Smooth muscle cell (in vitro differentiated cells): ENCODE results near the gene RRP1. TPM values are rescaled to one million over a fixed set of nuclear protein-coding genes. Genes with fewer than 3 reads are reported as not detected.

Experiments
- DNase-seq: peaks from one replicate; lab custom pipeline; 2025; ENCODE audit not compliant: unreplicated experiment; lab: John Stamatoyannopoulos, UW
- H2AFZ ChIP-seq: fragments of 200-600 bp; sonication (generic); 2 replicates; pipeline ENCODE4 v1.6.0; 2016; ENCODE audit warnings: antibody characterized with exemption, low read depth, mild to moderate bottlenecking
- H3F3A ChIP-seq: fragments of 200-600 bp; sonication (generic); 2 replicates; pipeline ENCODE4 v1.6.0; 2017; ENCODE audit warnings: antibody characterized with exemption, low read depth
- H3K27ac ChIP-seq: fragments of 200-600 bp; sonication (generic); 2 replicates; pipeline ENCODE4 v1.5.1; 2016; ENCODE audit warnings: low read depth, mild to moderate bottlenecking
- H3K27me3 ChIP-seq: fragments of 200-600 bp; sonication (generic); 2 replicates; pipeline ENCODE4 v1.6.1; 2016; ENCODE audit warnings: low read depth, mild to moderate bottlenecking
- H3K36me3 ChIP-seq: fragments of 200-600 bp; sonication (generic); 2 replicates; pipeline ENCODE4 v1.5.1; 2016; ENCODE audit warnings: low read depth
- H3K4me1 ChIP-seq: fragments of 200-600 bp; sonication (generic); 2 replicates; pipeline ENCODE4 v1.5.1; 2016; ENCODE audit warnings: low read depth
- H3K4me2 ChIP-seq: fragments of 200-600 bp; sonication (generic); 2 replicates; pipeline ENCODE4 v1.6.0; 2016; ENCODE audit warnings: mild to moderate bottlenecking
- H3K4me3 ChIP-seq: fragments of 200-600 bp; sonication (generic); 2 replicates; pipeline ENCODE4 v1.5.1; 2016; ENCODE audit warnings: mild to moderate bottlenecking
- H3K79me2 ChIP-seq: fragments of 200-600 bp; sonication (generic); 2 replicates; pipeline ENCODE4 v1.6.0; 2016; ENCODE audit warnings: low read depth, mild to moderate bottlenecking
- H3K9ac ChIP-seq: fragments of 200-600 bp; sonication (generic); 2 replicates; pipeline ENCODE4 v1.6.0; 2016; ENCODE audit warnings: low read depth
- H3K9me3 ChIP-seq: fragments of 200-600 bp; sonication (generic); replicated peaks from 2 replicates; pipeline ENCODE4 v1.5.1; 2016; ENCODE audit warnings: low read depth
- H4K20me1 ChIP-seq: fragments of 200-600 bp; sonication (generic); 2 replicates; pipeline ENCODE4 v1.6.0; 2016; ENCODE audit warnings: low read depth
- CTCF ChIP-seq: fragments of 200-600 bp; sonication (generic); IDR thresholded peaks from 2 replicates; pipeline ENCODE4 v1.5.1; 2017; ENCODE audit warnings: borderline replicate concordance, mild to moderate bottlenecking, antibody characterized with exemption; ENCODE audit not compliant: insufficient read depth, poor library complexity, severe bottlenecking
- WGBS: methylation state at CpG from one replicate; pipeline ENCODE4 v1.1.7; 2016; ENCODE audit warnings: low lambda C conversion rate; 5-methylcytosine and 5-hydroxymethylcytosine counted together
- polyA plus RNA-seq: library from polyadenylated mRNA; unstranded; fragments of >200 nt; fragmentation: Nextera tagmentation; extraction: Ambion mirVana; gene quantifications from 2 replicates; pipeline ENCODE4 v1.2.1, GENCODE V29; 2016
- total RNA-seq: library from RNA; depleted of rRNA; stranded (reverse); fragments of >200 nt; gene quantifications from 2 replicates; pipeline ENCODE4 v1.2.3, GENCODE V29; 2014

The RRP1 gene
- total and polyA plus RNA-seq, 2 experiments from 2014 or later, result 11.3 to 17.5 TPM

GRCh38 chr21:43741423-43742096 lies 47.8 kb upstream of the RRP1 start:
- WGBS, result 88% methylated on average over 17 of the region's 28 CpGs
- Histone ChIP-seq H3K27me3 (no peaks in the 10 kb centered on the region), H3K4me3 (no peak overlapping the region), H2AFZ (no peak overlapping the region), H3K36me3 (peaks cover 11% of the 10 kb centered on the region), H3K9ac (no peak overlapping the region), H3K9me3 (no peaks in the 10 kb centered on the region), H4K20me1 (peaks cover 79% of the 10 kb centered on the region), H3K27ac (no peak overlapping the region), H3K79me2 (peaks cover 11% of the 10 kb centered on the region), H3K4me2 (no peak overlapping the region), H3K4me1 (no peaks in the 10 kb centered on the region), H3F3A (no peaks in the 10 kb centered on the region)
- no peak for DNase-seq
- no peak for TF ChIP-seq CTCF

DNA sequence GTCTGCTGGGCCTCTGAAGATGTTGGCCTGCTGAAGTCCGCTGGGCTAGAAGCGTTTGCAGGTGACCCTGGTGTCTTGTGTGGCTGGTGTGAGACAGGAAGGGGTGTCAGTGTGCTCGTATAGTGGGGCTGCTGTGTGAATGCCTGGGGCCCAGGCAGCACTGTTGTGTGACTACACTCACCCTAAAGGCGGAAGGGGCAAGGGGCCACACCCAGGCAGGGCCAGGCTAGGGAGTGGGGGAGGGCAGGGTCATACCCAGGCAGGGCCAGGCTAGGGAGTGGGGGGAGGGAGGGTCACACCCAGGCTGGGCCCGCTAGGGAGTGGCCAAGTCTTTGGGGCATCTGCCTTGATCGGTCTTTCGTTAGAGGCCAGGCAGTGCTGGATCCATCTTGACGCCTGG lies 45.4 kb upstream of the RRP1 start:
- Histone ChIP-seq H3K4me3 (no peak overlapping the region), H3K9me3 (no peaks in the 10 kb centered on the region), H4K20me1 (peaks cover 62% of the 10 kb centered on the region), H3K4me2 (no peak overlapping the region), H3K27me3 (no peaks in the 10 kb centered on the region), H3F3A (no peaks in the 10 kb centered on the region), H3K27ac (no peak overlapping the region), H3K9ac (no peak overlapping the region), H3K36me3 (peaks cover 17% of the 10 kb centered on the region), H3K4me1 (no peaks in the 10 kb centered on the region), H3K79me2 (no peaks in the 10 kb centered on the region), H2AFZ (no peak overlapping the region)
- 95% methylated on average over 8 of the region's 8 CpGs for WGBS
- no peak for DNase-seq
- no peak for TF ChIP-seq CTCF

DNA sequence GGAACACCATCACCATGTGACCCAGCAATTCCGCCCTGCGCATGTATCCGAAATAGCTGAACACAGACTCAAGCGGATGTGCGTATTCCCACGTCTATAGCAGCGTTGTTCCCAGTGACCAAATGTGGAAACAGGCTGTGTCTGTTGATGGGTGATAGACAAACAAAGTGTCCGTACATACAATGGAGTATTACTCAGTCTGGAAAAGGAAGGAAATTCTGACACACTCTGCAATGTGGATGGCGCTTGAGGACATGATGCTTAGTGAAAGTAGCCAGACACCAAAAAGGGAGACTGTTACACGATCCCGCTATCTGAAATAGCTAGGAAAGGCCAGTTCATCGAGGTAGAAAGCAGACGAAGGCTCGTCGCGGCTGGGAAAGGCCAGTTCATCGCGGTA lies 44.7 kb upstream of the RRP1 start:
- H3K79me2 ChIP-seq, result no peaks in the 10 kb centered on the region
- TF ChIP-seq CTCF, result no peak
- no peaks in the 10 kb centered on the region for H3F3A ChIP-seq
- WGBS, result 98% methylated on average over 18 of the region's 18 CpGs
- H3K27me3 ChIP-seq, result no peaks in the 10 kb centered on the region
- no peaks in the 10 kb centered on the region for H3K9me3 ChIP-seq
- peaks cover 54% of the 10 kb centered on the region for H4K20me1 ChIP-seq
- H3K4me1 ChIP-seq, result no peaks in the 10 kb centered on the region
- H3K4me2 ChIP-seq, result no peak overlapping the region
- H3K36me3 ChIP-seq, result peaks cover 17% of the 10 kb centered on the region
- H3K9ac ChIP-seq, result no peak overlapping the region
- DNase-seq, result no peak
- H2AFZ ChIP-seq, result no peak overlapping the region
- no peak overlapping the region for H3K4me3 ChIP-seq
- no peak overlapping the region for H3K27ac ChIP-seq

GRCh38 chr21:43745772-43746517 lies 43.4 kb upstream of the RRP1 start:
- H3K4me2 ChIP-seq, result no peak overlapping the region
- H3K79me2 ChIP-seq, result no peaks in the 10 kb centered on the region
- no peak for TF ChIP-seq CTCF
- no peaks in the 10 kb centered on the region for H3F3A ChIP-seq
- no peak overlapping the region for H2AFZ ChIP-seq
- H3K4me3 ChIP-seq, result no peak overlapping the region
- H3K9me3 ChIP-seq, result no peaks in the 10 kb centered on the region
- WGBS, result 96% methylated on average over 16 of the region's 16 CpGs
- no peak overlapping the region for H3K9ac ChIP-seq
- no peaks in the 10 kb centered on the region for H3K27me3 ChIP-seq
- peaks cover 17% of the 10 kb centered on the region for H3K36me3 ChIP-seq
- H3K4me1 ChIP-seq, result no peaks in the 10 kb centered on the region
- no peak for DNase-seq
- H3K27ac ChIP-seq, result no peak overlapping the region
- peaks cover 42% of the 10 kb centered on the region for H4K20me1 ChIP-seq
